Effector memory CD8-positive, alpha-beta T cell (primary cell): ENCODE data around the gene RGS3.
A peak's percentile ranks its signal among the peaks of the same experiment; 100 is the strongest.

ENCODE experiments used
- ATAC-seq: fragments of 150-1000 bp; cut with Tn5 transposase; replicated peaks from 2 replicates; pipeline ENCODE4 v1.10.0; 2021; ENCODE audit warnings: mild to moderate bottlenecking, moderate library complexity
- DNase-seq, 3 experiments: peaks; one replicate each; pipeline ENCODE4 v3.0.0; 2021
- H3K27ac Mint-ChIP-seq, 2 donors: one replicate each; pipeline ENCODE4 v1.8.0; 2022; ENCODE audit warnings: mild to moderate bottlenecking in 2 of 2, mixed read lengths in 2 of 2, moderate library complexity in 2 of 2
- H3K27me3 Mint-ChIP-seq, 2 donors: one replicate each; pipeline ENCODE4 v1.8.0; 2022; ENCODE audit warnings: mixed read lengths in 2 of 2
- H3K36me3 Mint-ChIP-seq: one replicate; pipeline ENCODE4 v1.8.0; 2022; ENCODE audit warnings: mild to moderate bottlenecking, moderate library complexity, mixed read lengths; ENCODE audit not compliant: insufficient read depth
- H3K4me1 Mint-ChIP-seq, 2 donors: one replicate each; pipeline ENCODE4 v1.8.0; 2022; ENCODE audit warnings: low read depth in 2 of 2, mixed read lengths in 2 of 2
- H3K4me3 Mint-ChIP-seq, 2 donors: one replicate each; pipeline ENCODE4 v1.8.0; 2022; ENCODE audit warnings: mild to moderate bottlenecking in 2 of 2, mixed read lengths in 2 of 2, moderate library complexity in 2 of 2
- H3K9me3 Mint-ChIP-seq, 2 donors: one replicate each; pipeline ENCODE4 v1.8.0; 2022; ENCODE audit warnings: mixed read lengths in 2 of 2

Gene RGS3

DNA sequence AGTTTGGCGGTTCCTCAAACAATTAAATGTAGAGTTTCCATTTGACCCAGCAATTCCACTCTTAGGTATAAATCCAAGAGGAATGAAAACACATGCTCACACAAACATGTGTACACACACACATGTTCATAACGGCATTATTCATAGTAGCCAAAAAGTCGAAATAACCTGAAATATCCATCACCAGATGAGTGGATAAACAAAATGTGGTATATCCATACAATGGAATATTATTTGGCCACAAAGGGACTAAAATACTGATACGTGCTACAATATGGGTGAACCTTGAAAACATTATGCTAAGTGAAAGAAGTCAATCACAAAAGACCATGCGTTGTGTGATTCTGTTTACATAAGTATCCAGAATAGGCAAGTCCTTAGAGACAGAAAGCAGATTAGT lies 8.7 kb downstream of the RGS3 start:
- DNase-seq (no peak), ATAC-seq (no peak)
- peaks cover 0 to 1% of the 10 kb centered on the region in 2 donors for H3K4me1 Mint-ChIP-seq
- no peaks in the 10 kb centered on the region for H3K27me3 Mint-ChIP-seq
- H3K4me3 Mint-ChIP-seq, result no peak overlapping the region
- no peaks in the 10 kb centered on the region for H3K9me3 Mint-ChIP-seq
- H3K36me3 Mint-ChIP-seq, result peaks cover 3% of the 10 kb centered on the region
- no peak overlapping the region for H3K27ac Mint-ChIP-seq

DNA sequence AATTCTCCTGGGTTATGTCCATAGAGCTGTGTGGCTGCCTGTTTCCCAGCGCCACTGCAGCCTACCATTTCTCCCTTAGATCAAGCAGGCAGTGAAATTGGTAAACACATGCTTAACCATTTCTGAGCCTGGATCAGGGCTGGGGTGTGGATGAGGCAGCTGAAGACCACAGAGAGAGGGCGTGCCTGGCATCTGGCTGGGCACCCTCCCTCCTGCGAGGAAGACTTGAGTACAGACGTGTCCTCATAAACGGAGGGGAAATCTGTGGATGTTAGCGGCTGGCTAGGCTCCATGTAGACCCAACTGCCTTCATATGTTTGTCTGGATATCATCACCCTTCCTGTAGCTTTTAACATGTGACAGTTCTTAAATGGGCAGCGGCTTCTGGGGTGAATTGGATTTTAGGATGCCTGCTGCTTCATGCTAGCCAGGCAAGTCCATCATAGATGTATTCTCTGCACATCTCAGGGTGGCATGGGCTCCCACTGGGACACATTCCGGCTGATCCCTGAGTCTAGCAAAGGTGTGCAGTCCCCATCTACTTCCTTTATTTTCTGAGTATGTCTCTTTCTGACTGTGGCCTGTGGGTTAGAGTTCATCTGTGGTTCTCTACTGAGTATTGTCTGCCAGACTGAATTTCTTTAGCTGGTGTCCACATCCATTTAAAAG lies 11.0 kb downstream of the RGS3 start:
- Mint-ChIP-seq H3K4me1 (peaks cover 9 to 12% of the 10 kb centered on the region in 2 donors), H3K4me3 (no peak overlapping the region), H3K9me3 (no peaks in the 10 kb centered on the region), H3K27ac (no peak overlapping the region), H3K27me3 (no peaks in the 10 kb centered on the region), H3K36me3 (peaks cover 3% of the 10 kb centered on the region)
- ATAC-seq (no peak), DNase-seq (no peak)

DNA sequence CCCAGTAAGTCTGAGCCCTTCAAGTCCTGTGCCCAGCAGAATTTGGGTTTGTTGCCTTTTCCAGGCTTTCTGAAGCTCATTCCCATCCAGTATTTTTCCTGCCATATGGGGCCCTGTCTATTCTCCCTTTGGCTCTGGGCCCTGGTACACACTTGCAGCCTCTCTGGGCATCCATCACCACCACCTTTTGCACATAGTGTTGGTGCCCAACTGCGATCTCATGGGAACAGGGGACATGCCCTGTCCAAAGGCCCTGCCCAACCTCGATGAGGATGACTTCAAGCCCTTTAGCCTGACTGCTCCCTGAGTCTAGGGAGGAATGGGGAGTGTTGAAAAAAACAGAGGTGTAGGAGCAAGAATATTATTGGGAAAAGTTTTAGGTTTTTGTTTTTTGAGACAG lies 11.5 kb downstream of the RGS3 start:
- ATAC-seq, result no peak
- Mint-ChIP-seq H3K4me3 (no peak overlapping the region), H3K27me3 (no peaks in the 10 kb centered on the region), H3K9me3 (no peaks in the 10 kb centered on the region), H3K27ac (no peak overlapping the region), H3K4me1 (peaks cover 12 to 17% of the 10 kb centered on the region in 2 donors), H3K36me3 (peaks cover 3% of the 10 kb centered on the region)
- DNase-seq, result no peak

DNA sequence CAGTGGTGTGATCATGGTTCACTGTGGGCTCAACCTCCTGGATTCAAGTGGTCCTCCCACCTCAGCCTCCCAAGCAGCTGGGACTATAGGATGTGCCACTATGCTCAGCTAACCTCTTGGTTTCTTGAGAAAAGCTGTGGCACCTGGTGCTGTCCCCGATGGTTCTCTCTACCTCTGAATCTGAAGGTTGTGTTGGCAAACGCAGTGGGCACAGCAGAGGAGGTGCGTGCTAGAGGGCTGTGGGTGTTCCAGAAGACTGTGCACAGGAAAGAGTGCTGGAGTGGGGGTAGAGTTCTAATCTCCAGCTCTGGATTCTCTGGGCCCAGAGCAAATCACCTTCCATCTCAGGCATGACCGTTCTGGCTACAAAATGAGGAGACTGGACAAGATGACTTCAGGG lies 12.5 kb downstream of the RGS3 start:
- H3K27me3 Mint-ChIP-seq, result no peaks in the 10 kb centered on the region
- no peaks in the 10 kb centered on the region for H3K9me3 Mint-ChIP-seq
- ATAC-seq, result no peak
- no peak overlapping the region for H3K4me3 Mint-ChIP-seq
- no peak overlapping the region for H3K27ac Mint-ChIP-seq
- DNase-seq, result no peak
- H3K36me3 Mint-ChIP-seq, result peaks cover 3% of the 10 kb centered on the region
- peaks cover 16 to 17% of the 10 kb centered on the region in 2 donors for H3K4me1 Mint-ChIP-seq

DNA sequence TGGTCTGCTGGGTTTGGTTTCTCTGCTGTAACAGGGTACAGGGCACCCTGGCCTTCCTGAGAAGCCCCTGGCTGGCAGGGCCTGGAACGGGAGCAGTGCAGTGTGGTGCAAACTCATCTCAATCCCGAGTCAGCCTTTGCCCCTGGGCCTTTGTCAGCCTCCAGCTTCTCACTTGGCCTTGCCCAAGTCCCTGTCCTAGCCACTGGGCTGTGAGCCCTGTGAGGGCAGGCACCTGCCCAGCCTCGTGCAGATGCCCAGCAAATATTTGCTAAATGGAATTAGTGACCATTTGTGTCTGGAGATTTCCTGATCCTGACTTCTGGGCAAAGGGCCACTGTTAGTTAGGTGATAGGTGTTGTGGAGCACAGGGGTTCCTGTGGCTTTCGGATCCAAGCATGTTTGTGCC lies 13.0 kb downstream of the RGS3 start:
- Mint-ChIP-seq H3K9me3 (no peaks in the 10 kb centered on the region), H3K27ac (no peak overlapping the region), H3K27me3 (no peaks in the 10 kb centered on the region), H3K4me1 (peaks cover 17% of the 10 kb centered on the region in 2 donors), H3K36me3 (peaks cover 3% of the 10 kb centered on the region), H3K4me3 (no peak overlapping the region)
- DNase-seq (no peak), ATAC-seq (no peak)

GRCh38 chr9:113477058-113477457 lies 13.5 kb downstream of the RGS3 start:
- DNase-seq, result no peak
- no peak overlapping the region for H3K4me3 Mint-ChIP-seq
- ATAC-seq, result no peak
- no peak overlapping the region for H3K27ac Mint-ChIP-seq
- H3K4me1 Mint-ChIP-seq, result peaks cover 17% of the 10 kb centered on the region in 2 donors
- no peaks in the 10 kb centered on the region for H3K27me3 Mint-ChIP-seq
- peaks cover 3% of the 10 kb centered on the region for H3K36me3 Mint-ChIP-seq
- H3K9me3 Mint-ChIP-seq, result no peaks in the 10 kb centered on the region

DNA sequence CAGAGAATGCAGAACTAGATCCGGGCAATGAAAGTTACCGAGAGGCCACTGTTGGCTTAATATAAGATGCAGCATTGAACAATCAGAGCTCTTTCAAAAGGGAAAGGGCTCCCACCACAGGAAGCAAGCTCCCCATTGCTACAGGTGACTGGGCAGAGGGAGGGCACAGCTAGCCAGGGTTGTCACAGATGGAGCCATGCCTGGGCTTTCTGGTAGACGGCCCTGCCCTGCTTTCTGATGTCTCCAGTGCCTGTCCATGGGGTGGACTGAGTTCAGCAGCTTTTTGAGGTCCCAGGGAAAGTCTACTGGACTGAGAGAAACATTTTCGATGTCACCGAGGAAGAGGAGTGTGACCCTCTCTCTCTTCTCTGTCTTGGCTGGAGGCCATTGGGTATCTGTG lies 14.1 kb downstream of the RGS3 start:
- DNase-seq (no peak), ATAC-seq (no peak)
- Mint-ChIP-seq H3K4me1 (peaks cover 17% of the 10 kb centered on the region in 2 donors), H3K9me3 (no peaks in the 10 kb centered on the region), H3K36me3 (peaks cover 3% of the 10 kb centered on the region), H3K4me3 (no peak overlapping the region), H3K27ac (no peak overlapping the region), H3K27me3 (no peaks in the 10 kb centered on the region)

DNA sequence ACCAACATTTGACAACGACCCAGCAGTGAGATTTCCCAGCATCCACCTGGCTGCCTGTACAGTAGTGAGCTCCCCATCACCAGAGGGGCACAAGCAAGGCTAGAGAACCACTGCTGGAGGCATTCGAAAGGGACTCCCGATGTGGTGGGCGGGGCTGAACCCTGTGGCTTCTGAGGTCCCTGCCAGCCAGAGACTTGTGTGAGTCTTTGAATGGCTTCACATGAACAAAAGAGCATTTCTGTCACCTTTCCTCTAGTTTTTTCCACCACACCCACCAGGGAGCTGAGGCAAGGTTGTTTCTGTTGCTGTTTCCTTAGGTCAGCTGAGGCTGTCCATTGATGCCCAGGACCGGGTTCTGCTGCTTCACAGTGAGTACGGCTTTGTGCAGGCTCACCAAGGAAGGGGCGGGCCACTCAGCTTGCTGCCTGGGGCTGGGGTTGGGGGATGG lies 15.7 kb downstream of the RGS3 start:
- Mint-ChIP-seq H3K36me3 (peaks cover 3% of the 10 kb centered on the region), H3K4me3 (peak overlapping the region in 1 of 2 donors; percentile 25), H3K27me3 (no peaks in the 10 kb centered on the region), H3K27ac (peak overlapping the region in 1 of 2 donors; percentile 36), H3K4me1 (peaks cover 17% of the 10 kb centered on the region in 2 donors), H3K9me3 (no peaks in the 10 kb centered on the region)
- peak; percentile 70 for ATAC-seq
- peak; percentile 12 to 27 (median 26) for DNase-seq

DNA sequence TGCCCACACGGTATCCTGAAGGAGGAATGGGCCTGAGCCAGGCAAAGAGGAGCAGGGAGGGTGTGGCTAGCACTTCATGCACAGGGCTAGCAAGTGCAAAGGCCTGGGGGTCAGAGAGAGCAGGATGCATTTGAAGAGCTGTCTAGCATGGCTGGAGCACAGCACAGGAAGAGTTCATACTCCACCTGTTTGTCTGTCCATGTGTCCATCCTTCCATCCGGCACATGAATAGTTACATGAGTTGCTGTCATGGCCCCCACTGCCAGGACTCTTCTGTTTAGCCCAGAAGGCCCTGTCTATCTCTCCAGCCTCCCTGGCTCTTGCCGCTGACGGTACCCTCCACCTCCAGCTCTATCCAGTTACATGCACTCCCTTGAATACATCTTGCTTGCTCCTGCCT lies 17.1 kb downstream of the RGS3 start:
- DNase-seq (no peak), ATAC-seq (no peak)
- Mint-ChIP-seq H3K4me3 (no peak overlapping the region), H3K36me3 (no peaks in the 10 kb centered on the region), H3K4me1 (peaks cover 17% of the 10 kb centered on the region in 2 donors), H3K27ac (no peak overlapping the region), H3K9me3 (no peaks in the 10 kb centered on the region), H3K27me3 (no peaks in the 10 kb centered on the region)

DNA sequence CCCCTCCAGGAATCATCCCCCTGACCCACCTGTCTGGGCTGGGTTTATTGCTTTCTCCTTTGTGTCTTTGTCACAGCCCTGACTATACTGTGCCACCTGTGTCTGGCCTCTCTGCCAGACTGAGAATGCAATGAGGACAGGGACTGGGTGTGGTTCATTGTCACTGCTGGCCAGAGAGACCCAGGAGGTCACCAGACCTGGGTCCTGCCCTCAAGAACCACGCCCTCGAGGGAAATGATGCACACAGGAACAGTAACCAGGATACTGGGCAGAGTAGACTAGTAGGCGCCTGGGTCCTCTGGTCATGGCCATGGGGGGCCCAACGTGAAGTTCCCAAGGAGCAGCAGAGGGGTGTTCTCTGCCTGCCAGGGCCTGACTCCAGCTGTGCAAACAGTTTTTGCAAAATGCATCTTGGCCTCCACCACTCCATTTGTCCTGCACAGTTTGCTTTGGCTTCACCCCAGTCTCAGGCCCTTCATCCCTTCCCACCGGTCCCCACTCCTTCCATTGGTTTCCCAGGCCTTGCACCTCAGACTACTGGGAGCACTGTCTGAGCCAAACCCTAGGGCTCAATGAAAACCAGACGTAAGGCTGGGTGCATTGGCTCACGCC lies 17.8 kb downstream of the RGS3 start:
- H3K27ac Mint-ChIP-seq, result no peak overlapping the region
- peaks cover 17 to 18% of the 10 kb centered on the region in 2 donors for H3K4me1 Mint-ChIP-seq
- no peaks in the 10 kb centered on the region for H3K36me3 Mint-ChIP-seq
- ATAC-seq (no peak), DNase-seq (no peak)
- H3K4me3 Mint-ChIP-seq, result no peak overlapping the region
- H3K9me3 Mint-ChIP-seq, result no peaks in the 10 kb centered on the region
- no peaks in the 10 kb centered on the region for H3K27me3 Mint-ChIP-seq

GRCh38 chr9:113482341-113482740 lies 18.8 kb downstream of the RGS3 start:
- Mint-ChIP-seq H3K27me3 (no peaks in the 10 kb centered on the region), H3K9me3 (no peaks in the 10 kb centered on the region), H3K27ac (no peak overlapping the region), H3K4me3 (no peak overlapping the region), H3K4me1 (peaks cover 16 to 17% of the 10 kb centered on the region in 2 donors), H3K36me3 (no peaks in the 10 kb centered on the region)
- DNase-seq (no peak), ATAC-seq (no peak)

DNA sequence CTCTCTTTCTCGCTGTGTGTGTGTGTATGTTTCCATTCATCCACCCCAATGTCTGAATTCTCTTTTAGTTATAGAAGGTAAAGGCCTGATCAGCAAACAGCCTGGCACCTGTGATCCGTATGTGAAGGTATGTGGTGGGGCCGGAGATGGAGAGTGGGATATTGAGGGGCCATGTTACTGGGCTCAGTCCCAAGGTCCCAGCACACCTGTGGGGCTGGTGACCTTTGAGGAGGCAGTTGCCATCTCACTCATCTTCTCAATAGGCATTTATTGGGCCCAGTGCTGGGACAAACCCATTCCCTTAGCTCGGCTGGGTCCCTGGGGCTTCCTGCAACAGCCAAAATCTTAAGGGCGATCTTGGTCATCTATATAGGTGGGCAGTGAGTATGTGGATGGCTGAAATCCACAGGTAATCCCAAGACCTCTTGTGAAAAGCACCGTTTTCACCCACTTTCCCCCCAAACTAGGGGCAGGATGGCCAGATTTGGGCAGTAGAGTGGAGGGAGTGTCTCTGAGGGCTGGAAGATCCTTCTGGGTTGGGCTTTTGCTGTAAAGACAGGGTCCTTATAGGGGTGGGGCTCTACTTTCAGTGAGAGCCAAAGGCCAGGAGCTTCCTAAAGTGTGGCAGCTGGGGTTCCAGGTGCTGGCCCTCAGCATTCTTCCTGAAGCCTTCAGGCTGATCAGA lies 19.6 kb downstream of the RGS3 start:
- H3K9me3 Mint-ChIP-seq, result no peaks in the 10 kb centered on the region

GRCh38 chr9:113483676-113484257 lies 20.2 kb downstream of the RGS3 start:
- no peaks in the 10 kb centered on the region for H3K9me3 Mint-ChIP-seq
- no peaks in the 10 kb centered on the region for H3K27me3 Mint-ChIP-seq
- H3K36me3 Mint-ChIP-seq, result peaks cover 2% of the 10 kb centered on the region
- DNase-seq (no peak), ATAC-seq (no peak)
- no peak overlapping the region for H3K27ac Mint-ChIP-seq
- H3K4me1 Mint-ChIP-seq, result peaks cover 12 to 16% of the 10 kb centered on the region in 2 donors
- no peak overlapping the region for H3K4me3 Mint-ChIP-seq

More for the DNA sequence above, 19.6 kb downstream of the RGS3 start:
- DNase-seq (no peak), ATAC-seq (no peak)
- Mint-ChIP-seq H3K27ac (no peak overlapping the region), H3K4me1 (peaks cover 15 to 17% of the 10 kb centered on the region in 2 donors), H3K36me3 (peaks cover 2% of the 10 kb centered on the region), H3K4me3 (no peak overlapping the region), H3K27me3 (no peaks in the 10 kb centered on the region)
